Keratinocyte (primary cell): ENCODE data around the gene FAIM2. TPM values are rescaled to one million over a fixed set of nuclear protein-coding genes. Genes with fewer than 3 reads are reported as not detected.

Experiments
- DNase-seq: peaks from one replicate; pipeline ENCODE4 v3.0.0-alpha.2; 2011; ENCODE audit warnings: low read depth, missing footprints, low spot score
- FAIRE-seq: peaks from 2 replicates; lab custom pipeline; 2011; peaks lifted over from hg19 to GRCh38; lab: Jason Lieb, UNC
- H2AFZ ChIP-seq: 2 replicates; pipeline ENCODE4 v1.6.0; 2012; ENCODE audit warnings: low read length, control low read depth, inconsistent platforms; ENCODE audit not compliant: control insufficient read depth
- H3K27ac ChIP-seq: 2 replicates; pipeline ENCODE4 v1.5.1; 2011; ENCODE audit warnings: low read length; ENCODE audit not compliant: control insufficient read depth, insufficient read depth
- H3K27me3 ChIP-seq: 3 replicates; pipeline ENCODE4 v1.6.0; 2011; ENCODE audit warnings: low read length; ENCODE audit not compliant: control insufficient read depth, insufficient read depth; ENCODE audit errors: extremely low read depth
- H3K36me3 ChIP-seq, 2 experiments: 2 replicates in 1 of 2; 3 replicates in 1 of 2; pipeline ENCODE4 v1.5.1; 2011; ENCODE audit warnings: low read length in 2 of 2, mild to moderate bottlenecking in 1 of 2; ENCODE audit not compliant: control insufficient read depth in 2 of 2, insufficient read depth in 2 of 2; ENCODE audit errors: extremely low read depth in 1 of 2
- H3K4me1 ChIP-seq: 3 replicates; pipeline ENCODE4 v1.5.1; 2011; ENCODE audit warnings: low read length; ENCODE audit not compliant: control insufficient read depth, insufficient read depth; ENCODE audit errors: extremely low read depth
- H3K4me2 ChIP-seq: 3 replicates; pipeline ENCODE4 v1.6.0; 2011; ENCODE audit warnings: low read depth, low read length; ENCODE audit not compliant: control insufficient read depth, insufficient read depth; ENCODE audit errors: extremely low read depth
- H3K4me3 ChIP-seq, 3 experiments: fragments of 200-600 bp in 1 of 3; sonication (generic) in 1 of 3; 2 replicates in 2 of 3; 3 replicates in 1 of 3; pipeline ENCODE4 v1.5.1; 2011 to 2016; ENCODE audit warnings: low read length in 3 of 3, mild to moderate bottlenecking in 3 of 3, control low read depth in 2 of 3, inconsistent platforms in 1 of 3, low read depth in 1 of 3, mixed read lengths in 1 of 3, mixed run types in 1 of 3, moderate library complexity in 1 of 3; ENCODE audit not compliant: control insufficient read depth in 2 of 3, insufficient read depth in 2 of 3; ENCODE audit errors: extremely low read depth in 1 of 3
- H3K79me2 ChIP-seq: 2 replicates; pipeline ENCODE4 v1.6.0; 2012; ENCODE audit warnings: low read length; ENCODE audit not compliant: control insufficient read depth, insufficient read depth
- H3K9ac ChIP-seq: 3 replicates; pipeline ENCODE4 v1.6.0; 2011; ENCODE audit warnings: low read length; ENCODE audit not compliant: control insufficient read depth, insufficient read depth; ENCODE audit errors: extremely low read depth
- H3K9me1 ChIP-seq: 3 replicates; pipeline ENCODE4 v1.6.0; 2011; ENCODE audit warnings: low read length; ENCODE audit not compliant: control insufficient read depth, insufficient read depth; ENCODE audit errors: extremely low read depth
- H3K9me3 ChIP-seq: 2 replicates; pipeline ENCODE4 v1.5.1; 2012; ENCODE audit warnings: low read depth, low read length; ENCODE audit not compliant: control insufficient read depth
- H4K20me1 ChIP-seq: 3 replicates; pipeline ENCODE4 v1.6.0; 2011; ENCODE audit warnings: low read length; ENCODE audit not compliant: control insufficient read depth, insufficient read depth; ENCODE audit errors: extremely low read depth
- CTCF ChIP-seq, 3 experiments: IDR thresholded peaks in 1 of 3; conservative IDR thresholded peaks in 1 of 3; optimal IDR thresholded peaks in 1 of 3; 2 replicates in 2 of 3; 3 replicates in 1 of 3; pipeline versions ENCODE3 to v1.5.1; 2011; ENCODE audit warnings: low read length in 3 of 3, mild to moderate bottlenecking in 3 of 3, moderate library complexity in 2 of 3, control low read depth in 1 of 3, inconsistent platforms in 1 of 3; ENCODE audit not compliant: insufficient read depth in 2 of 3; ENCODE audit errors: extremely low read depth in 1 of 3
- EZH2 ChIP-seq: IDR thresholded peaks from one replicate; pipeline ENCODE4 v1.6.1; 2012; ENCODE audit warnings: inconsistent platforms, mild to moderate bottlenecking, low read length, moderate library complexity
- dilution Hi-C: fragments of 300-500 bp; cut with MboI; formaldehyde crosslinking; loops from one replicate; pipeline ENCODE4 v1.7.0; 2020; ENCODE audit warnings: low sequenced_read_pairs; ENCODE audit not compliant: extremely low pct_ligation_motif_present
- polyA plus RNA-seq, 5 experiments: library from polyadenylated mRNA; depleted of rRNA in 3 of 5; stranded (reverse) in 3 of 5; stranded (forward) in 1 of 5; unstranded in 1 of 5; fragments of >200 nt; gene quantifications; 1 replicate in 1 of 5; 2 replicates in 3 of 5; 3 replicates in 1 of 5; pipeline versions ENCODE4 v1.2.1 to v1.2.3, GENCODE V29; 2011 to 2012; ENCODE audit warnings: missing spikeins in 2 of 5, low read depth in 1 of 5, low replicate concordance in 1 of 5

FAIM2 gene
- polyA plus RNA-seq, 1 donor (not counting 4 experiments of a cell fraction or from before 2014, with no cell fraction given), result not detected

GRCh38 chr12:49894751-49895148 lies 8.9 kb downstream of the FAIM2 start:
- dilution Hi-C loops, result no loop called here
- no peak overlapping the region for H2AFZ ChIP-seq

GRCh38 chr12:49893753-49894750 lies 9.6 kb downstream of the FAIM2 start:
- no peak overlapping the region for H3K27ac ChIP-seq

More at GRCh38 chr12:49894751-49895148, 8.9 kb downstream of the FAIM2 start:
- H3K9ac ChIP-seq, result no peak overlapping the region
- peaks cover 28% of the 10 kb centered on the region for H3K27me3 ChIP-seq
- H3K79me2 ChIP-seq, result no peaks in the 10 kb centered on the region
- no peak for DNase-seq
- no peak overlapping the region for H3K27ac ChIP-seq
- TF ChIP-seq CTCF (optimal IDR thresholded peaks at IDR 0.05 in 1 of 3, IDR thresholded peaks at IDR 0.05 in 1 of 3, conservative IDR thresholded peaks at IDR 0.05 in 1 of 3; ENCODE audit: extremely low read depth in 1 of 3, insufficient read depth in 2 of 3, low read length in 3 of 3), result no peak
- no peaks in the 10 kb centered on the region for H4K20me1 ChIP-seq
- peaks cover 4% of the 10 kb centered on the region for H3K4me1 ChIP-seq
- H3K4me3 ChIP-seq, result no peak overlapping the region
- H3K4me2 ChIP-seq, result no peak overlapping the region
- no peaks in the 10 kb centered on the region for H3K36me3 ChIP-seq
- no peaks in the 10 kb centered on the region for H3K9me1 ChIP-seq
- FAIRE-seq, result no peak
- H3K9me3 ChIP-seq, result no peaks in the 10 kb centered on the region

More at GRCh38 chr12:49893753-49894750, 9.6 kb downstream of the FAIM2 start:
- TF ChIP-seq CTCF (optimal IDR thresholded peaks at IDR 0.05 in 1 of 3, IDR thresholded peaks at IDR 0.05 in 1 of 3, conservative IDR thresholded peaks at IDR 0.05 in 1 of 3; ENCODE audit: extremely low read depth in 1 of 3, insufficient read depth in 2 of 3, low read length in 3 of 3) (no peak), EZH2 (no peak)
- Histone ChIP-seq H3K9me3 (no peaks in the 10 kb centered on the region), H4K20me1 (no peaks in the 10 kb centered on the region), H3K4me3 (no peak overlapping the region), H3K9ac (no peak overlapping the region), H3K27me3 (peaks cover 24% of the 10 kb centered on the region), H2AFZ (no peak overlapping the region), H3K4me1 (peaks cover 5% of the 10 kb centered on the region), H3K79me2 (no peaks in the 10 kb centered on the region), H3K36me3 (no peaks in the 10 kb centered on the region), H3K4me2 (no peak overlapping the region), H3K9me1 (no peaks in the 10 kb centered on the region)
- DNase-seq (no peak), FAIRE-seq (no peak)
- dilution Hi-C loops, result no loop called here
